ENCODE measurements around the gene EWSR1.

The EWSR1 gene

GRCh38 chr22:29219881-29220670 is 48.0 kb upstream of the EWSR1 start:
- no peak overlapping the region for H3K4me3 ChIP-seq (ENCODE audit: low read depth in 1 of 2, low read length in 2 of 2)
- H3K4me2 ChIP-seq (ENCODE audit: insufficient read depth, low read length), result no peak overlapping the region
- TF ChIP-seq CTCF (IDR thresholded peaks at IDR 0.05; ENCODE audit: borderline replicate concordance, extremely low read depth, low read length, poor library complexity, severe bottlenecking), result no peak
- no peak for TF ChIP-seq EZH2 (IDR thresholded peaks at IDR 0.05; ENCODE audit: borderline replicate concordance, low read depth, low read length, severe bottlenecking)
- H2AFZ ChIP-seq (ENCODE audit: low read depth, low read length), result no peak overlapping the region
- peaks cover 59% of the 10 kb centered on the region for H3K36me3 ChIP-seq (ENCODE audit: insufficient read depth, low read length)
- H3K9ac ChIP-seq (ENCODE audit: low read depth, low read length), result no peak overlapping the region
- H3K9me3 ChIP-seq (ENCODE audit: insufficient read depth, low read length, severe bottlenecking), result no peaks in the 10 kb centered on the region
- 0 out of 2 replicates have a peak, but pooled peaks cover 4% of the 10 kb centered on the region for H3K4me1 ChIP-seq (ENCODE audit: insufficient read depth, low read length)
- DNase-seq (no peak), ATAC-seq (ENCODE audit: insufficient read depth, low read depth) (no peak; the same call in 2 of the 3 replicates)
- no peak overlapping the region for H3K27ac ChIP-seq (ENCODE audit: low read length)
- no peaks in the 10 kb centered on the region for H3K79me2 ChIP-seq (ENCODE audit: insufficient read depth, low read length)
- H3K27me3 ChIP-seq (ENCODE audit: insufficient read depth, low read length, poor library complexity), result no peaks in the 10 kb centered on the region
- H4K20me1 ChIP-seq (ENCODE audit: insufficient read depth, low read length), result peaks cover 11% of the 10 kb centered on the region

DNA sequence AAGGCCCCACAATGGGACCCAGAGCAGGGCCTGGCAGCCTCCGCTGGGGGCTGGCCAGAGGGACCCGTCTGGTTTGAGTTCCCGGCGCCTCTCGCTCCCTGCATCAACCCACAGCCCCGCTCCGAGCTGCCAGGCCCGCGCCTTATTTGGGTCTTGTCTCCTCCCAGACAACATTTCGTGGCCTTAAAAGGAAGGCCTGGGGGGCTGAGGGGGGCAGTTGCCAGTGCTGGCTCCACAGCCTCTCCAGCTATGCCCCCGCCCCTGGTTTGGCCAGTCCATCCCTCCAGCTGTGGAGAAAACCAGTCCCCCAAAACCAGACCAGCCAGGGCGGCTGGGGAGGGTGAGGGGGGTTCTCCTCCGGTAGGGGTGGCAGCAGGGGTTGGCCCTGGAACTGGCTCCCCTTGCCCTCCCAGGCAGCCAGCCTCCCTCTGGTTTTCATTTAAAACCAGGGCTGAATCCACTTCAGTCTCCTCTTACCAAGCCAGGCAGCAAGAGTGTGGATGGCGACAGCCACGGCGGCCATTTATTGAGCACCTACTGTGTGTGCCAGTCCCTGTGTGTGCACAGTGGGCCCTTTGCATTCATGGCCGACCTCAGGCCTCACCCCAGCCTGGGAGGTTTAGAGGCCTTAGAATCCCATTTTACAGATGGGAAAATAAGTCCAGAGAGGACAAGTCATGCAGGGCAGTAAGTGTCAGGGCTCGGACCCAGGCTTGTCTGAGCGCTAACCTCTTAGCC is 43.8 kb upstream of the EWSR1 start:
- Histone ChIP-seq H3K27me3 (ENCODE audit: insufficient read depth, low read length, poor library complexity) (no peaks in the 10 kb centered on the region), H3K4me2 (ENCODE audit: insufficient read depth, low read length) (no peak overlapping the region), H3K36me3 (ENCODE audit: insufficient read depth, low read length) (peaks cover 18% of the 10 kb centered on the region), H4K20me1 (ENCODE audit: insufficient read depth, low read length) (no peaks in the 10 kb centered on the region; the same call in 1 of the 2 replicates), H3K9ac (ENCODE audit: low read depth, low read length) (no peak overlapping the region), H3K9me3 (ENCODE audit: insufficient read depth, low read length, severe bottlenecking) (no peaks in the 10 kb centered on the region), H2AFZ (ENCODE audit: low read depth, low read length) (no peak overlapping the region), H3K4me3 (ENCODE audit: low read depth in 1 of 2, low read length in 2 of 2) (no peak overlapping the region), H3K4me1 (ENCODE audit: insufficient read depth, low read length) (0 out of 2 replicates have a peak, but pooled peaks cover 4% of the 10 kb centered on the region), H3K79me2 (ENCODE audit: insufficient read depth, low read length) (no peaks in the 10 kb centered on the region), H3K27ac (ENCODE audit: low read length) (no peak overlapping the region)
- ATAC-seq (ENCODE audit: insufficient read depth, low read depth) (no peak), DNase-seq (no peak)
- no peak for TF ChIP-seq EZH2 (IDR thresholded peaks at IDR 0.05; ENCODE audit: borderline replicate concordance, low read depth, low read length, severe bottlenecking)
- TF ChIP-seq CTCF (IDR thresholded peaks at IDR 0.05; ENCODE audit: borderline replicate concordance, extremely low read depth, low read length, poor library complexity, severe bottlenecking), result no peak

DNA sequence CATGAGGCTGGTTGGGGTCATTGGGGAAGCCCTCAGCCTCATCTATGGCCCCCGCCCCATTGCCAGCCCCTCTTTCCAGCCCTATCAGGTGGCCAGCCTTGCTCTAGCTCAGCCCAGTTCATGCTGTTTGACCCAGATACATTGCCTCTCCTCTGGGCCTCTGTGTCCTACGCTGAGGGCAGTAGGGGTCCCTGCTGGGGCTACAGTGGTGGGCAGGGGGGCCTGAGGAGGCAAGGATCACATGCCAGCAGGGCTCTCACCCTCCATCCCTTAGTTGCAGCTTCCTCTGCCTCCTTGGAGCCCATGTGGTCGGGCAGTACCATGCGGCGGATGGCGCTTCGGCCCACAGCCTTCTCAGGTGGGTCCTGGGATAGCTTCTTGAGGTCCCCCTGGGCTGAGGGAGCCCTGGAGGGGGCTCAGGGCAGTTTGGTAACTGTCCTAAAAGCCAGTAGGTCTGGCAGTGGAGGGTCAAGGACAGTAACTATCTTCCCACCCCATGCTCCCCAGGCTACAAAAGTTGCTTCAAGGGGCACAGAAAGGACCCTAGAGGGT is 43.1 kb upstream of the EWSR1 start:
- no peak for DNase-seq
- no peak for ATAC-seq (ENCODE audit: insufficient read depth, low read depth)
- Histone ChIP-seq H3K36me3 (ENCODE audit: insufficient read depth, low read length) (peaks cover 18% of the 10 kb centered on the region), H4K20me1 (ENCODE audit: insufficient read depth, low read length) (no peaks in the 10 kb centered on the region), H3K4me2 (ENCODE audit: insufficient read depth, low read length) (no peak overlapping the region), H3K9ac (ENCODE audit: low read depth, low read length) (no peak overlapping the region), H3K79me2 (ENCODE audit: insufficient read depth, low read length) (no peaks in the 10 kb centered on the region), H3K27me3 (ENCODE audit: insufficient read depth, low read length, poor library complexity) (no peaks in the 10 kb centered on the region), H3K4me1 (ENCODE audit: insufficient read depth, low read length) (0 out of 2 replicates have a peak, but pooled peaks cover 1% of the 10 kb centered on the region), H3K27ac (ENCODE audit: low read length) (0 out of 2 replicates have a peak overlapping the region, but pooled peaks have one; percentile 37), H3K9me3 (ENCODE audit: insufficient read depth, low read length, severe bottlenecking) (no peaks in the 10 kb centered on the region), H2AFZ (ENCODE audit: low read depth, low read length) (no peak overlapping the region), H3K4me3 (ENCODE audit: low read depth in 1 of 2, low read length in 2 of 2) (no peak overlapping the region)
- TF ChIP-seq CTCF (IDR thresholded peaks at IDR 0.05; ENCODE audit: borderline replicate concordance, extremely low read depth, low read length, poor library complexity, severe bottlenecking) (no peak), EZH2 (IDR thresholded peaks at IDR 0.05; ENCODE audit: borderline replicate concordance, low read depth, low read length, severe bottlenecking) (no peak)

Measured in DND-41 (cell line).